GM18867 (cell line): ENCODE results near the gene ENOX1.

Source experiments
- ATAC-seq: cut with Tn5 transposase; IDR thresholded peaks from one replicate; pipeline ENCODE4 v1.9.1; 2021; ENCODE audit warnings: mild to moderate bottlenecking, moderate library complexity; ENCODE audit not compliant: unreplicated experiment

Gene ENOX1

GRCh38 chr13:43232144-43232872 lies 554.5 kb downstream of the ENOX1 start:
- ATAC-seq, result no peak

- ATAC-seq, result no peak
These were observed 555.8 kb downstream of the ENOX1 start for GRCh38 chr13:43230989-43231388.

GRCh38 chr13:43229506-43229905 lies 557.3 kb downstream of the ENOX1 start:
- ATAC-seq, result no peak

- no peak for ATAC-seq
These were observed 559.1 kb downstream of the ENOX1 start for GRCh38 chr13:43227721-43228120.

GRCh38 chr13:43223216-43223615 lies 563.6 kb downstream of the ENOX1 start:
- ATAC-seq, result no peak

GRCh38 chr13:43222086-43222485 lies 564.7 kb downstream of the ENOX1 start:
- ATAC-seq, result no peak

- no peak for ATAC-seq
These were observed 565.2 kb downstream of the ENOX1 start for GRCh38 chr13:43221611-43222010.

- ATAC-seq, result no peak
These were observed 565.7 kb downstream of the ENOX1 start for GRCh38 chr13:43220873-43221595.

- no peak for ATAC-seq
These were observed 572.6 kb downstream of the ENOX1 start for GRCh38 chr13:43214124-43214523.

GRCh38 chr13:43206838-43207237 lies 579.9 kb downstream of the ENOX1 start:
- ATAC-seq, result no peak

- no peak for ATAC-seq
These were observed 581.4 kb downstream of the ENOX1 start for GRCh38 chr13:43205416-43205815.

- ATAC-seq, result no peak
These were observed 582.2 kb downstream of the ENOX1 start for GRCh38 chr13:43204591-43204990.

GRCh38 chr13:43203781-43204180 lies 583.0 kb downstream of the ENOX1 start:
- no peak for ATAC-seq

- ATAC-seq, result no peak
These were observed 586.0 kb downstream of the ENOX1 start for GRCh38 chr13:43200736-43201135.

- no peak for ATAC-seq
These were observed 586.5 kb downstream of the ENOX1 start for GRCh38 chr13:43200307-43200706.

GRCh38 chr13:43196750-43197370 lies 589.9 kb downstream of the ENOX1 start:
- no peak for ATAC-seq

GRCh38 chr13:43196086-43196621 lies 590.6 kb downstream of the ENOX1 start:
- no peak for ATAC-seq

- no peak for ATAC-seq
These were observed 591.2 kb downstream of the ENOX1 start for GRCh38 chr13:43195551-43195950.

GRCh38 chr13:43195112-43195511 lies 591.7 kb downstream of the ENOX1 start:
- ATAC-seq, result no peak

GRCh38 chr13:43193789-43194420 lies 592.9 kb downstream of the ENOX1 start:
- ATAC-seq, result no peak

- no peak for ATAC-seq
These were observed 595.2 kb downstream of the ENOX1 start for GRCh38 chr13:43191546-43191945.
